Measurements from ENCODE around the gene DSN1. TPM values are rescaled to one million over a fixed set of nuclear protein-coding genes. Genes with fewer than 3 reads are reported as not detected.

Gene DSN1
- total and polyA plus RNA-seq, 2 of the 8 experiments (the other 6 are each of a cell fraction or from before 2014, with no cell fraction given) = 12.0 to 26.2 TPM

- Histone ChIP-seq H3K4me2 (ENCODE audit: insufficient read depth in 1 of 2, low read depth in 2 of 2, low read length in 2 of 2) (no peak overlapping the region), H3K14ac (ENCODE audit: insufficient read length) (no peak overlapping the region), H3K4me1 (replicated peaks in 1 of 4; ENCODE audit: control insufficient read depth in 3 of 4, insufficient read depth in 4 of 4, low read length in 3 of 4) (peaks cover 3 to 10% (median 6%) of the 10 kb centered on the region in 4 experiments; a peak in 5 of 7 replicates), H3K4me3 (ENCODE audit: extremely low read depth in 1 of 4, insufficient read depth in 2 of 4, low read depth in 3 of 4, low read length in 4 of 4) (no peak overlapping the region), H4K20me1 (replicated peaks in 1 of 2; ENCODE audit: control insufficient read depth in 1 of 2, insufficient read depth in 2 of 2, low read length in 2 of 2) (peaks cover 0 to 4% of the 10 kb centered on the region in 2 experiments), H3K79me2 (ENCODE audit: control insufficient read depth in 1 of 2, insufficient read depth in 2 of 2, low read length in 2 of 2) (no peaks in the 10 kb centered on the region), H3K9me3 (ENCODE audit: insufficient read depth in 2 of 2, low read depth in 1 of 2, low read length in 1 of 2) (no peaks in the 10 kb centered on the region), H3K18ac (ENCODE audit: extremely low read depth, low read length) (no peak overlapping the region), H3K23ac (ENCODE audit: insufficient read length) (no peak overlapping the region), H4K8ac (ENCODE audit: extremely low read depth, insufficient read depth, low read length) (no peak overlapping the region), H4K5ac (ENCODE audit: insufficient read length, low read depth, low read length) (no peak overlapping the region), H2BK20ac (ENCODE audit: low read length) (no peak overlapping the region), H2BK15ac (ENCODE audit: low read length) (no peak overlapping the region), H4K91ac (replicated peaks; ENCODE audit: insufficient read length, low read length) (no peak overlapping the region), H2AFZ (ENCODE audit: low read length) (no peak overlapping the region), H2BK12ac (ENCODE audit: low read depth, low read length) (no peak overlapping the region), H3K23me2 (ENCODE audit: low read depth, low read length) (no peaks in the 10 kb centered on the region), H3K27ac (ENCODE audit: low read depth, low read length) (no peak overlapping the region), H2BK5ac (ENCODE audit: low read depth, low read length) (no peak overlapping the region), H3K79me1 (ENCODE audit: low read depth, low read length) (no peaks in the 10 kb centered on the region; the same call in 1 of the 2 replicates), H3K56ac (replicated peaks; ENCODE audit: insufficient read length, low read depth, low read length) (no peak overlapping the region), H3K9ac (replicated peaks in 1 of 4; ENCODE audit: extremely low read depth in 1 of 4, low read depth in 3 of 4, low read length in 3 of 4) (no peak overlapping the region), H3K4ac (replicated peaks; ENCODE audit: insufficient read length, low read depth, low read length) (no peak overlapping the region), H3K27me3 (replicated peaks in 1 of 4; ENCODE audit: control insufficient read depth in 3 of 4, extremely low read depth in 1 of 4, insufficient read depth in 3 of 4, low read length in 3 of 4) (no peaks in the 10 kb centered on the region), H3K36me3 (ENCODE audit: control insufficient read depth in 2 of 4, insufficient read depth in 4 of 4, low read length in 3 of 4) (peaks cover 4 to 16% (median 14%) of the 10 kb centered on the region in 4 experiments; a peak in 5 of 8 replicates), H2BK120ac (replicated peaks; ENCODE audit: low read depth, low read length) (no peak overlapping the region), H2AK5ac (ENCODE audit: low read depth, low read length) (no peak overlapping the region)
- ChIA-PET POLR2A (ENCODE audit: partially characterized antibody) (no interaction called here), CTCF (ENCODE audit: partially characterized antibody) (interaction anchor here (0.8 to 5.0 kb wide), 7 partner anchors 10 to 71 kb away, joined by 3 to 27 read pairs (median 5); no protein-coding TSS in a partner anchor)
- DNase-seq (ENCODE audit: low read depth in 1 of 2, low spot score in 2 of 2) (no peak), FAIRE-seq (no peak)
- 80% methylated on average over 1 of the region's 1 CpG; no CpG with 5 or more reads in 1 of the 2 experiments for WGBS, 2 experiments (ENCODE audit: extremely low coverage in 1 of 2, insufficient coverage in 1 of 2, insufficient read length in 1 of 2, insufficient replicate concordance in 2 of 2, low coverage in 1 of 2, low lambda C conversion rate in 2 of 2, missing lambda C conversion rate in 1 of 2)
- no peak for TF ChIP-seq RNF2 (IDR thresholded peaks at IDR 0.05; ENCODE audit: borderline replicate concordance, low read depth, low read length, missing control alignments, poor library complexity, severe bottlenecking)
- TF ChIP-seq CTCF (IDR thresholded peaks at IDR 0.05; ENCODE audit: control extremely low read depth in 1 of 3, insufficient read depth in 1 of 3, low read depth in 1 of 3, low read length in 3 of 3) = no peak
Observed at GRCh38 chr20:36818185-36818584, 44.6 kb upstream of the DSN1 start.

Measured in H1 (cell line).